CD4-positive, alpha-beta T cell (primary cell): ENCODE results near the gene CENPP. TPM values are rescaled to one million over a fixed set of nuclear protein-coding genes. Genes with fewer than 3 reads are reported as not detected.

ENCODE experiments used
- ATAC-seq: fragments of 200-7000 bp; cut with Tn5 transposase; one replicate; pipeline ENCODE4 v1.10.0; 2022; ENCODE audit warnings: mild to moderate bottlenecking; ENCODE audit not compliant: poor library complexity
- CTCF ChIA-PET: fragments of 350-600 bp; sonication (Branson Sonifier 250); formaldehyde crosslinking; loops from one replicate; lab custom pipeline; 2021; ENCODE audit warnings: antibody characterized with exemption, inconsistent platforms; lab: Charles Lee
- POLR2A ChIA-PET: fragments of 350-600 bp; sonication (Branson Sonifier 250); formaldehyde crosslinking; loops from one replicate; lab custom pipeline; 2021; ENCODE audit warnings: antibody characterized with exemption, inconsistent platforms; lab: Charles Lee
- DNase-seq, 14 experiments: peaks; one replicate each; pipeline ENCODE4 v3.0.0-alpha.2; 2013 to 2020; ENCODE audit warnings: mixed read lengths in 2 of 14
- H3K27ac ChIP-seq, 2 donors: one replicate each; pipeline versions ENCODE4 v1.5.1 to v1.7.0; 2013; ENCODE audit warnings: low read length in 2 of 2, low read depth in 1 of 2, mild to moderate bottlenecking in 1 of 2
- H3K27me3 ChIP-seq, 2 experiments: 1 replicate in 1 of 2; 2 replicates in 1 of 2; pipeline versions ENCODE4 v1.6.1 to v1.7.0; 2013; ENCODE audit warnings: low read length in 2 of 2, control low read depth in 1 of 2, mild to moderate bottlenecking in 1 of 2, moderate library complexity in 1 of 2; ENCODE audit not compliant: insufficient read depth in 2 of 2, control insufficient read depth in 1 of 2
- H3K36me3 ChIP-seq: one replicate; pipeline ENCODE4 v1.6.1; 2013; ENCODE audit warnings: low read length, control low read depth; ENCODE audit not compliant: insufficient read depth
- H3K4me1 ChIP-seq: one replicate; pipeline ENCODE4 v1.6.1; 2013; ENCODE audit warnings: low read length, control low read depth; ENCODE audit not compliant: insufficient read depth
- H3K4me3 ChIP-seq: one replicate; pipeline ENCODE4 v1.5.1; 2013; ENCODE audit warnings: mild to moderate bottlenecking, low read length, moderate library complexity
- H3K9me3 ChIP-seq, 2 experiments: 1 replicate in 1 of 2; 2 replicates in 1 of 2; pipeline versions ENCODE4 v1.6.1 to v1.7.0; 2013; ENCODE audit warnings: low read length in 2 of 2, mild to moderate bottlenecking in 2 of 2, control low read depth in 1 of 2, moderate library complexity in 1 of 2; ENCODE audit not compliant: control insufficient read depth in 1 of 2, insufficient read depth in 1 of 2
- H3K27ac Mint-ChIP-seq: one replicate; pipeline ENCODE4 v1.8.0; 2020; ENCODE audit warnings: mixed read lengths
- H3K27me3 Mint-ChIP-seq: one replicate; pipeline ENCODE4 v1.8.0; 2021; ENCODE audit warnings: mixed read lengths
- H3K36me3 Mint-ChIP-seq: one replicate; pipeline ENCODE4 v1.8.0; 2021; ENCODE audit warnings: low read depth, mixed read lengths
- H3K4me1 Mint-ChIP-seq: one replicate; pipeline ENCODE4 v1.8.0; 2021; ENCODE audit warnings: low read depth, mixed read lengths
- H3K4me3 Mint-ChIP-seq: one replicate; pipeline ENCODE4 v1.8.0; 2020; ENCODE audit warnings: mild to moderate bottlenecking, mixed read lengths
- H3K9me3 Mint-ChIP-seq: one replicate; pipeline ENCODE4 v1.8.0; 2020; ENCODE audit warnings: mixed read lengths
- intact Hi-C, 2 experiments: fragments of 100-400 bp; cut with DNase I in 1 of 2; cut with micrococcal nuclease in 1 of 2; formaldehyde crosslinking; loops; one replicate each; pipeline versions ENCODE4 v1.15.1 to v1.9.0; 2023 to 2025; cut with DNase I, micrococcal nuclease
- total RNA-seq, 174 experiments: library from RNA in 2 of 174; stranded (reverse) in 2 of 174; gene quantifications; one replicate each; pipeline ENCODE4 v1.2.3 and lab custom pipeline; 2021 to 2026
- TF ChIP-seq, protein P1 (sequence below): fragments of 200-600 bp; IDR thresholded peaks from one replicate; pipeline ENCODE4 v1.8.0; 2022; ENCODE audit warnings: antibody characterized with exemption, mild to moderate bottlenecking

CENPP gene
- total RNA-seq, 2 experiments from 2014 or later = 4.8 TPM

DNA sequence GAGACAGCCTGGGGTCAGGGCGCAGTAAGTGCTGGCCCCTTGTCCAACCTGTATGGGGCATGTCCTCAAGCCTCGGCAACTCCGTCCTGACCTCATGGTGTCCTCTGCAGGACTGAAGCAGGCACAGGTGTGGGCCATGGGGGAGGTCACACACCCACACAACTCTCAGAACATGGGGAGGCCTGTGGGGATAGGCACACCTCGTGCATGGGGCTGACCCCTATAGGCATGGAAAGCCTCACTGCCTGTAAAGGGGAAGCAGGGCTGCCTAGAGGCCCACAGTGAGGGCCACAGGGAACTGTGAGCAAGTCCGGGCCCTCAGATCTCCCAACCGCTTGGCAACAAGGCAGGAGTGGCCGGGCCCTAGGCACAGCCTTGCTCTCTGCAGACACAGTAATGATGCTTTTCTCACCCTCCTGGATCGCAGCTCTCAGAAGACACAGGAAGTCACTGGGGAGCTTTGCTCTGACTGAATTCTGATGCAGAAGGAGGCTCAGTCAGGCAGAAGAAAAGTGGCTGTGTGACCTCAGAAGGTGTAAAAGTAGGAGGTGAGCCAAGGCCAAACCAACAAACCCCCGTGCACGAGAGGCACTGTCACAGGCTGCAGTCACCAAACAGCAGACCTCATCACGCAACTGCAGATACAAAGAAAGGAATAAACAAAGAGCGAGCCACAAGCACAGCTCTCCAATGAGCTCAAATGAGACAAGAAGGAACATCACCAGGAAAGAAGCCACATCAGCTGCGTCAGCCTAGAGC lies 338.8 kb downstream of the CENPP start:
- peak overlapping the region; percentile 67 for H3K4me3 Mint-ChIP-seq
- DNase-seq (peak in 6 of 14 experiments; percentile 3 to 47 (median 34)), ATAC-seq (peak; percentile 70)
- no peak overlapping the region for H3K4me3 ChIP-seq
- H3K27ac Mint-ChIP-seq = peak overlapping the region; percentile 86
- H3K27ac ChIP-seq = peak overlapping the region in 1 of 2 donors; percentile 38
- peaks cover 33% of the 10 kb centered on the region for H3K4me1 ChIP-seq
- ChIA-PET CTCF (no interaction called here), POLR2A (no interaction called here)
- no peaks in the 10 kb centered on the region for H3K9me3 ChIP-seq
- intact Hi-C loops = loop anchor here in 1 of 2 experiments (5.0 kb wide), 3 partner anchors 208 to 1593 kb away; partner anchors contain the start of gene ZNF169
- no peaks in the 10 kb centered on the region for H3K9me3 Mint-ChIP-seq
- no peaks in the 10 kb centered on the region for H3K27me3 Mint-ChIP-seq
- H3K27me3 ChIP-seq = no peaks in the 10 kb centered on the region
- H3K4me1 Mint-ChIP-seq = peaks cover 59% of the 10 kb centered on the region
- TF ChIP-seq, protein P1, sequence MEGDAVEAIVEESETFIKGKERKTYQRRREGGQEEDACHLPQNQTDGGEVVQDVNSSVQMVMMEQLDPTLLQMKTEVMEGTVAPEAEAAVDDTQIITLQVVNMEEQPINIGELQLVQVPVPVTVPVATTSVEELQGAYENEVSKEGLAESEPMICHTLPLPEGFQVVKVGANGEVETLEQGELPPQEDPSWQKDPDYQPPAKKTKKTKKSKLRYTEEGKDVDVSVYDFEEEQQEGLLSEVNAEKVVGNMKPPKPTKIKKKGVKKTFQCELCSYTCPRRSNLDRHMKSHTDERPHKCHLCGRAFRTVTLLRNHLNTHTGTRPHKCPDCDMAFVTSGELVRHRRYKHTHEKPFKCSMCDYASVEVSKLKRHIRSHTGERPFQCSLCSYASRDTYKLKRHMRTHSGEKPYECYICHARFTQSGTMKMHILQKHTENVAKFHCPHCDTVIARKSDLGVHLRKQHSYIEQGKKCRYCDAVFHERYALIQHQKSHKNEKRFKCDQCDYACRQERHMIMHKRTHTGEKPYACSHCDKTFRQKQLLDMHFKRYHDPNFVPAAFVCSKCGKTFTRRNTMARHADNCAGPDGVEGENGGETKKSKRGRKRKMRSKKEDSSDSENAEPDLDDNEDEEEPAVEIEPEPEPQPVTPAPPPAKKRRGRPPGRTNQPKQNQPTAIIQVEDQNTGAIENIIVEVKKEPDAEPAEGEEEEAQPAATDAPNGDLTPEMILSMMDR = no peak
- peaks cover 20% of the 10 kb centered on the region for H3K36me3 Mint-ChIP-seq
- H3K36me3 ChIP-seq = peaks cover 15% of the 10 kb centered on the region

DNA sequence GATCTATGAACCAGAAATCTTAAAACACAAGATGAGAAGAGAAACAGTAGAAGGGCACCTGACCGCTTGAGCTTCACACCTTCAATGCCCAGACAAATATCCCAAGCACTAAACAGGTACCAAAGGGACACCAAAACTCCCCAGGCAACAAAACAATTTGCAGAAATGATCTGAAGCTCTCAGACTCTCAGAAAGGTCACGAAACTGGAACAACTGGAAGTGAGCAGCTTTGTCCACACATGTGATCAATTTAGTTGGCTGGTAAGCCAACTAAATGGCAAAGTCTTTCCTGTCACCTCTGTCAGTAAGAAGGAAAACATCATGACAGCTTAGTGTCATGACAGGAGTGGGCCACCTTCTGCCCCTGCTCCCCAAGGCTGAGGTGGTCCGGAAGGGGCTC lies 340.1 kb downstream of the CENPP start:
- Histone ChIP-seq H3K36me3 (peaks cover 15% of the 10 kb centered on the region), H3K27me3 (no peaks in the 10 kb centered on the region), H3K27ac (no peak overlapping the region), H3K4me3 (no peak overlapping the region), H3K4me1 (peaks cover 38% of the 10 kb centered on the region), H3K9me3 (no peaks in the 10 kb centered on the region)
- Mint-ChIP-seq H3K27ac (peak overlapping the region; percentile 53), H3K9me3 (no peaks in the 10 kb centered on the region), H3K4me3 (peak overlapping the region; percentile 64), H3K4me1 (peaks cover 63% of the 10 kb centered on the region), H3K36me3 (peaks cover 26% of the 10 kb centered on the region), H3K27me3 (no peaks in the 10 kb centered on the region)
- intact Hi-C loops = loop anchor here in 1 of 2 experiments (5.0 kb wide), 3 partner anchors 206 to 1591 kb away; partner anchors contain the start of gene ZNF169
- POLR2A ChIA-PET = no interaction called here
- DNase-seq = no peak
- CTCF ChIA-PET = no interaction called here
- TF ChIP-seq, protein P1 = no peak
- no peak for ATAC-seq

DNA sequence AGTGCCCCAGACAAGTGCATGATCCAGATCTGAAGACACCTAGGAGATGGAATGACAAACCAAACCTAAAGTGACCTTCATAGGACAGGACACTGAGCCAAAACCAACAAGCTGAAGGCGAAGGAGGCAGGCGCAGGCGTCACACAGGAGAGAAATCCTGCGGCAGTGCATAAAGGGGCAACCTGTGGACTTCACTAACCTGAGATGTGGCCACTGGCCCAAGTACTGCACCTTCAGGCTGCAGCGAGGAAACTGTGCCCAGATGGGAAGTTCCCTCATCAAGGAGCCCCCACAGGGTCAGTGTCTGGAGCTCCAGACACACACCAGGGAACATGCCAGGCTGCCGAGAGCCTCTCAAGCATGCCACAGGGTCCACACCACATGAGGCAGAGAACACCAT lies 340.5 kb downstream of the CENPP start:
- DNase-seq = no peak
- H3K36me3 ChIP-seq = peaks cover 15% of the 10 kb centered on the region
- no peak for ATAC-seq
- Mint-ChIP-seq H3K27me3 (no peaks in the 10 kb centered on the region), H3K36me3 (peaks cover 26% of the 10 kb centered on the region), H3K4me1 (peaks cover 63% of the 10 kb centered on the region), H3K27ac (peak overlapping the region; percentile 53), H3K9me3 (no peaks in the 10 kb centered on the region), H3K4me3 (peak overlapping the region; percentile 18)
- no peaks in the 10 kb centered on the region for H3K27me3 ChIP-seq
- CTCF ChIA-PET = no interaction called here
- peaks cover 42% of the 10 kb centered on the region for H3K4me1 ChIP-seq
- intact Hi-C loops = loop anchor here in 1 of 2 experiments (5.0 kb wide), 3 partner anchors 206 to 1591 kb away; partner anchors contain the start of gene ZNF169
- no peak overlapping the region for H3K27ac ChIP-seq
- H3K4me3 ChIP-seq = no peak overlapping the region
- TF ChIP-seq, protein P1 = no peak
- POLR2A ChIA-PET = no interaction called here
- H3K9me3 ChIP-seq = no peaks in the 10 kb centered on the region
